HCT116 (cell line): ENCODE results near the gene RUVBL1. TPM values are rescaled to one million over a fixed set of nuclear protein-coding genes. Genes with fewer than 3 reads are reported as not detected.

Experiments
- ATAC-seq: fragments of 200-7000 bp; cut with Tn5 transposase; 2 replicates; pipeline ENCODE4 v1.9.1; 2020; ENCODE audit warnings: mild to moderate bottlenecking, moderate library complexity
- BruUV-seq: library from RNA; stranded (reverse); fragments of 400-500 nt; replicated peaks from 2 replicates; lab custom pipeline; 2021; lab: Mats Ljungman, UMichigan
- CTCF ChIA-PET: fragments of 300-600 bp; sonication (Branson Sonifier 250); formaldehyde crosslinking; loops from one replicate; lab custom pipeline; 2021; ENCODE audit warnings: antibody characterized with exemption; lab: Charles Lee
- POLR2A ChIA-PET: fragments of 300-600, 350-600 bp; sonication (Branson Sonifier 250); formaldehyde crosslinking; loops from one replicate; lab custom pipeline; 2021; ENCODE audit warnings: antibody characterized with exemption; lab: Charles Lee
- RAD21 ChIA-PET, 2 experiments: fragments of 300-600 bp; sonication (Branson Sonifier 250); formaldehyde crosslinking; loops; one replicate each; lab custom pipeline; 2023; ENCODE audit warnings: low total read pairs in 2 of 2; ENCODE audit not compliant: uncharacterized antibody in 2 of 2, unreplicated experiment in 2 of 2, low non-redundant PET in 1 of 2; lab: Charles Lee
- DNase-seq: peaks from one replicate; pipeline ENCODE4 v3.0.0-alpha.2; 2010; ENCODE audit warnings: low read depth, low spot score
- H2AFZ ChIP-seq: fragments of 200-600 bp; shearing (Covaris generic), sonication (generic); 2 replicates; pipeline ENCODE4 v1.6.1; 2017; ENCODE audit warnings: low read depth, mixed run types, mixed read lengths, antibody characterized with exemption, low read length; ENCODE audit not compliant: poor library complexity, severe bottlenecking
- H3K27ac ChIP-seq: 2 replicates; pipeline ENCODE4 v1.5.1; 2012; ENCODE audit warnings: low read depth, low read length
- H3K27me3 ChIP-seq: fragments of 200-600 bp; sonication (generic); 2 replicates; pipeline ENCODE4 v1.6.1; 2016; ENCODE audit warnings: mixed run types, low read length, mixed read lengths; ENCODE audit not compliant: insufficient read depth
- H3K36me3 ChIP-seq, 2 experiments: fragments of 200-500 bp in 1 of 2; fragments of 200-600 bp in 1 of 2; sonication (Bioruptor generic) in 1 of 2; sonication (generic) in 1 of 2; 2 replicates each; pipeline versions ENCODE4 v1.5.1 to v1.6.1; 2014 to 2016; ENCODE audit warnings: low read length in 2 of 2, inconsistent platforms in 1 of 2, mixed read lengths in 1 of 2, mixed run types in 1 of 2; ENCODE audit not compliant: insufficient read depth in 2 of 2, control insufficient read depth in 1 of 2
- H3K4me1 ChIP-seq, 2 experiments: fragments of 200-600 bp in 1 of 2; sonication (generic) in 1 of 2; 2 replicates each; pipeline versions ENCODE4 v1.5.1 to v1.6.1; 2012 to 2017; ENCODE audit warnings: low read length in 2 of 2, inconsistent platforms in 1 of 2, mild to moderate bottlenecking in 1 of 2, mixed read lengths in 1 of 2, mixed run types in 1 of 2, moderate library complexity in 1 of 2; ENCODE audit not compliant: insufficient read depth in 2 of 2, control insufficient read depth in 1 of 2
- H3K4me2 ChIP-seq: fragments of 200-600 bp; sonication (generic); 2 replicates; pipeline ENCODE4 v1.6.1; 2017; ENCODE audit warnings: mixed run types, low read length, mixed read lengths
- H3K4me3 ChIP-seq, 2 experiments: fragments of 200-600 bp in 1 of 2; sonication (generic) in 1 of 2; replicated peaks in 1 of 2; 2 replicates each; pipeline ENCODE4 v1.5.1; 2011 to 2016; ENCODE audit warnings: low read length in 2 of 2, control low read depth in 1 of 2, low read depth in 1 of 2, mild to moderate bottlenecking in 1 of 2, mixed read lengths in 1 of 2, mixed run types in 1 of 2
- H3K79me2 ChIP-seq: fragments of 200-600 bp; sonication (generic); 2 replicates; pipeline ENCODE4 v1.6.1; 2017; ENCODE audit warnings: mild to moderate bottlenecking, mixed run types, low read length, moderate library complexity, mixed read lengths; ENCODE audit not compliant: insufficient read depth
- H3K9ac ChIP-seq: fragments of 200-600 bp; sonication (generic); 2 replicates; pipeline ENCODE4 v1.6.1; 2016; ENCODE audit warnings: low read length, mixed read lengths
- H3K9me2 ChIP-seq: fragments of 200-600 bp; sonication (generic), shearing (Covaris generic); 2 replicates; pipeline ENCODE4 v1.6.1; 2017; ENCODE audit warnings: mixed run types, mild to moderate bottlenecking, moderate library complexity; ENCODE audit not compliant: insufficient read depth
- H3K9me3 ChIP-seq, 2 experiments: fragments of 200-500 bp in 1 of 2; fragments of 200-600 bp in 1 of 2; sonication (Bioruptor generic) in 1 of 2; sonication (generic) in 1 of 2; 2 replicates each; pipeline ENCODE4 v1.6.1; 2014 to 2017; ENCODE audit warnings: low read length in 2 of 2, mixed read lengths in 2 of 2, inconsistent platforms in 1 of 2, low read depth in 1 of 2, mild to moderate bottlenecking in 1 of 2, mixed run types in 1 of 2, moderate library complexity in 1 of 2; ENCODE audit not compliant: control insufficient read depth in 1 of 2, insufficient read depth in 1 of 2
- H4K20me1 ChIP-seq: fragments of 200-600 bp; sonication (generic), shearing (Covaris generic); 2 replicates; pipeline ENCODE4 v1.6.1; 2017; ENCODE audit warnings: mixed run types, mild to moderate bottlenecking, moderate library complexity; ENCODE audit not compliant: insufficient read depth
- EZH2phosphoT487 ChIP-seq: fragments of 200-600 bp; IDR thresholded peaks from 2 replicates; pipeline ENCODE4 v1.6.1; 2018; ENCODE audit warnings: antibody characterized with exemption, borderline replicate concordance
- POLR2AphosphoS5 ChIP-seq: IDR thresholded peaks from 2 replicates; pipeline ENCODE4 v1.6.1; 2011; ENCODE audit warnings: mild to moderate bottlenecking, low read depth, low read length, moderate library complexity
- SP1 ChIP-seq: IDR thresholded peaks from 2 replicates; pipeline ENCODE4 v1.6.1; 2012; ENCODE audit warnings: low read depth
- YY1 ChIP-seq: IDR thresholded peaks from 2 replicates; pipeline ENCODE4 v1.6.1; 2011; ENCODE audit warnings: low read length, low read depth, moderate library complexity, mild to moderate bottlenecking; ENCODE audit not compliant: insufficient replicate concordance; ENCODE audit errors: extremely low read depth
- intact Hi-C: fragments of 100-400 bp; cut with micrococcal nuclease; formaldehyde crosslinking; loops from 2 replicates; pipeline ENCODE4 v1.10.0; 2022
- total RNA-seq: library from RNA; stranded (reverse); gene quantifications from one replicate; pipeline ENCODE4 v1.2.1, GENCODE V29; 2021; ENCODE audit not compliant: unreplicated experiment
- TF ChIP-seq, protein P1 (sequence below): IDR thresholded peaks from 2 replicates; pipeline ENCODE4 v1.6.1; 2011; ENCODE audit warnings: mild to moderate bottlenecking, low read length, moderate library complexity; ENCODE audit not compliant: insufficient replicate concordance; ENCODE audit errors: extremely low read depth

RUVBL1 gene
- total RNA-seq, 1 experiment from 2014 or later = 129 TPM

DNA sequence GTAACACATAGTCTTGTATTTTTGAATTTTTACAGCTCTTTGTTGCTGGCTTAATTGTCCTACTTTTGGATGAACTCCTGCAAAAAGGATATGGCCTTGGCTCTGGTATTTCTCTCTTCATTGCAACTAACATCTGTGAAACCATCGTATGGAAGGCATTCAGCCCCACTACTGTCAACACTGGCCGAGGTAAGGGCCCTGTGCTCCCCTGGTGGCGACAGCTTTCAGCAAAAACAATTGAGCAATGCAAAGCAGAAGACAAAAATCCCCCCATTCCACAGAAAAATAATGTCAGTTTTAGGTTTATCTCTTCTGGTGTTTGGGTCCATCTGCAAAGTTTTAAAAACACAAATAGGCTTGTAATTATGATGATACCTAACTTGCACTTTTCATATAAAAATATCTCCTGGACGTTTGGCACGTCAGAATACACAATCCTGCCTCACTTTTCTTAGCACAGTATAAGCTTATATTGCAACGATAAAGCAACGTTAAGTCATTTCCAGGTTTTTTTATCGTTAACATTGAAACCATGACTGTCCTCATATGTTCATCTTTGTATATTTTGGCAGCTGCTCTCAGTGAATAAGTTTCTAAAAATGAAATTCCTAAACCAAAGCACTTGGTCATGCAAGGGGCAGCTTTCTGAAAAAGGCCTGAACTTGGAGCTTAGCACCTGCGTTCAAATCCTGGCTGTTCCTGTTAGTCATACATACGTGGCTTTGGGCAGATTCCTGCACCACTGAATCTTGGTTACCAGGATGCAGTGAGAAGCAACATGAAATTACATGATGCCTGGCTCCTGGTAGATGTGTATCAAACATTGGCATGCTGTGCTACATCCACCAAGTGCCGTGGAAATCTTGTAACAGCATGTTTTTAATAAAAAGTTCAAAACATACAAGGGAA lies 62.9 kb downstream of the RUVBL1 start:
- no peak for ATAC-seq
- BruUV-seq = no TSS peak
- H3K4me3 ChIP-seq = no peak overlapping the region
- H3K79me2 ChIP-seq = peaks cover 64% of the 10 kb centered on the region
- ChIA-PET RAD21 (no interaction called here), CTCF (no interaction called here), POLR2A (no interaction called here)
- no peak for DNase-seq
- no peak overlapping the region for H3K27ac ChIP-seq
- H3K4me2 ChIP-seq = no peak overlapping the region
- no peaks in the 10 kb centered on the region for H3K4me1 ChIP-seq
- peaks cover 68 to 76% of the 10 kb centered on the region in 2 experiments for H3K36me3 ChIP-seq
- no peak overlapping the region for H3K9ac ChIP-seq
- peaks cover 12% of the 10 kb centered on the region; the same call in 1 of the 2 replicates for H4K20me1 ChIP-seq
- intact Hi-C loops = loop anchor here (10.0 kb wide), 1 partner anchor 406 kb away; no protein-coding TSS in a partner anchor
- TF ChIP-seq EZH2phosphoT487 (no peak), SP1 (no peak), POLR2AphosphoS5 (no peak), YY1 (no peak)
- TF ChIP-seq, protein P1, sequence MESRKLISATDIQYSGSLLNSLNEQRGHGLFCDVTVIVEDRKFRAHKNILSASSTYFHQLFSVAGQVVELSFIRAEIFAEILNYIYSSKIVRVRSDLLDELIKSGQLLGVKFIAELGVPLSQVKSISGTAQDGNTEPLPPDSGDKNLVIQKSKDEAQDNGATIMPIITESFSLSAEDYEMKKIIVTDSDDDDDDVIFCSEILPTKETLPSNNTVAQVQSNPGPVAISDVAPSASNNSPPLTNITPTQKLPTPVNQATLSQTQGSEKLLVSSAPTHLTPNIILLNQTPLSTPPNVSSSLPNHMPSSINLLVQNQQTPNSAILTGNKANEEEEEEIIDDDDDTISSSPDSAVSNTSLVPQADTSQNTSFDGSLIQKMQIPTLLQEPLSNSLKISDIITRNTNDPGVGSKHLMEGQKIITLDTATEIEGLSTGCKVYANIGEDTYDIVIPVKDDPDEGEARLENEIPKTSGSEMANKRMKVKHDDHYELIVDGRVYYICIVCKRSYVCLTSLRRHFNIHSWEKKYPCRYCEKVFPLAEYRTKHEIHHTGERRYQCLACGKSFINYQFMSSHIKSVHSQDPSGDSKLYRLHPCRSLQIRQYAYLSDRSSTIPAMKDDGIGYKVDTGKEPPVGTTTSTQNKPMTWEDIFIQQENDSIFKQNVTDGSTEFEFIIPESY = no peak
- H3K9me2 ChIP-seq = no peaks in the 10 kb centered on the region
- H2AFZ ChIP-seq = no peak overlapping the region
- H3K27me3 ChIP-seq = no peaks in the 10 kb centered on the region
- H3K9me3 ChIP-seq = no peaks in the 10 kb centered on the region
